Neural cell (in vitro differentiated cells): ENCODE measurements around the gene MAEA.

Experiments used
- CTCF ChIP-seq: fragments of 450-650 bp; IDR thresholded peaks from 2 replicates; pipeline ENCODE4 v1.5.1; 2014; ENCODE audit warnings: antibody characterized with exemption, mild to moderate bottlenecking, moderate library complexity; ENCODE audit not compliant: poor library complexity, severe bottlenecking
- EP300 ChIP-seq: fragments of 450-650 bp; conservative IDR thresholded peaks from 2 replicates; pipeline ENCODE4 v1.6.1; 2014; ENCODE audit warnings: antibody characterized with exemption, mild to moderate bottlenecking, moderate library complexity; ENCODE audit not compliant: poor library complexity, severe bottlenecking
- EZH2 ChIP-seq: fragments of 200-600, 300-800 bp; shearing (Covaris generic), sonication (generic); IDR thresholded peaks from 2 replicates; pipeline ENCODE4 v1.6.1; 2014; ENCODE audit warnings: antibody characterized with exemption, low read length, borderline replicate concordance, mild to moderate bottlenecking; ENCODE audit not compliant: insufficient read depth, poor library complexity, severe bottlenecking
- MXI1 ChIP-seq: fragments of 450-650 bp; conservative IDR thresholded peaks from 2 replicates; pipeline ENCODE4 v1.6.1; 2014; ENCODE audit warnings: antibody characterized with exemption, mild to moderate bottlenecking; ENCODE audit not compliant: poor library complexity, severe bottlenecking
- POLR2AphosphoS5 ChIP-seq: IDR thresholded peaks from 2 replicates; pipeline ENCODE4 v1.6.1; 2012
- RAD21 ChIP-seq: fragments of 450-650 bp; conservative IDR thresholded peaks from 2 replicates; pipeline ENCODE4 v1.6.1; 2014; ENCODE audit warnings: antibody characterized with exemption, mild to moderate bottlenecking, moderate library complexity
- REST ChIP-seq: IDR thresholded peaks from 2 replicates; pipeline ENCODE4 v1.6.1; 2012; ENCODE audit warnings: borderline replicate concordance
- SMC3 ChIP-seq: fragments of 450-650 bp; conservative IDR thresholded peaks from 2 replicates; pipeline ENCODE4 v1.6.1; 2014; ENCODE audit warnings: antibody characterized with exemption, mild to moderate bottlenecking, moderate library complexity; ENCODE audit not compliant: poor library complexity
- TAF1 ChIP-seq: IDR thresholded peaks from 2 replicates; pipeline ENCODE4 v1.6.1; 2012; ENCODE audit warnings: low read depth

- no peak for TF ChIP-seq CTCF
- TF ChIP-seq TAF1 = no peak
- no peak for TF ChIP-seq POLR2AphosphoS5
- no peak for TF ChIP-seq SMC3
- no peak for TF ChIP-seq EZH2
- TF ChIP-seq MXI1 = no peak
- no peak for TF ChIP-seq EP300
- no peak for TF ChIP-seq REST
- no peak for TF ChIP-seq RAD21
Measured at GRCh38 chr4:1297023-1297395, 7.3 kb downstream of the MAEA start.
